A673 (cell line): Measurements from ENCODE around the gene ARV1. TPM values are rescaled to one million over a fixed set of nuclear protein-coding genes. Genes with fewer than 3 reads are reported as not detected.
"Not testable (repeated sequence)": the region's sequence is repeated elsewhere in the genome, so short reads cannot be mapped to it uniquely, and the experiment has no call there.

ENCODE experiments used
- BruUV-seq: library from RNA; stranded (reverse); fragments of 400-500 nt; replicated peaks from 2 replicates; lab custom pipeline; 2021; lab: Mats Ljungman, UMichigan
- CTCF ChIA-PET: fragments of 300-600 bp; sonication (Branson Sonifier 250); formaldehyde crosslinking; loops from one replicate; lab custom pipeline; 2022; ENCODE audit warnings: antibody characterized with exemption; lab: Charles Lee
- POLR2A ChIA-PET: fragments of 300-600 bp; sonication (Branson Sonifier 250); formaldehyde crosslinking; loops from one replicate; lab custom pipeline; 2022; ENCODE audit warnings: antibody characterized with exemption; ENCODE audit not compliant: low non-redundant PET; lab: Charles Lee
- DNase-seq: peaks from one replicate; pipeline ENCODE4 v3.0.0-alpha.2; 2015; ENCODE audit warnings: low spot score
- H3K27ac ChIP-seq: fragments of 200-600 bp; sonication (generic); 2 replicates; pipeline ENCODE4 v1.5.1; 2016; ENCODE audit warnings: mixed run types, low read depth, mild to moderate bottlenecking, mixed read lengths, antibody characterized with exemption, low read length; ENCODE audit not compliant: poor library complexity, severe bottlenecking
- H3K27me3 ChIP-seq: fragments of 200-600 bp; sonication (generic); replicated peaks from 2 replicates; pipeline ENCODE4 v1.6.1; 2017; ENCODE audit warnings: mixed run types, low read depth, mild to moderate bottlenecking, mixed read lengths, antibody characterized with exemption, low read length; ENCODE audit not compliant: insufficient read depth, poor library complexity
- H3K36me3 ChIP-seq: fragments of 200-600 bp; sonication (generic); 2 replicates; pipeline ENCODE4 v1.6.1; 2016; ENCODE audit warnings: mixed run types, mild to moderate bottlenecking, mixed read lengths, antibody characterized with exemption, low read length; ENCODE audit not compliant: insufficient read depth, poor library complexity, severe bottlenecking
- H3K4me1 ChIP-seq: fragments of 200-600 bp; sonication (generic); 2 replicates; pipeline ENCODE4 v1.6.1; 2017; ENCODE audit warnings: mixed run types, mild to moderate bottlenecking, mixed read lengths, antibody characterized with exemption, low read length; ENCODE audit not compliant: insufficient read depth, poor library complexity, severe bottlenecking
- H3K4me3 ChIP-seq: fragments of 200-600 bp; sonication (generic); 2 replicates; pipeline ENCODE4 v1.5.1; 2016; ENCODE audit warnings: low read depth, mixed run types, mild to moderate bottlenecking, mixed read lengths, low read length; ENCODE audit not compliant: poor library complexity, severe bottlenecking
- H3K9me3 ChIP-seq: fragments of 200-600 bp; sonication (generic); 2 replicates; pipeline ENCODE4 v1.6.1; 2016; ENCODE audit warnings: mixed run types, low read depth, mild to moderate bottlenecking, mixed read lengths, antibody characterized with exemption, low read length; ENCODE audit not compliant: poor library complexity, severe bottlenecking
- CTCF ChIP-seq: fragments of 300-800, 200-600 bp; sonication (generic); conservative IDR thresholded peaks from 2 replicates; pipeline ENCODE4 v1.5.1; 2017; ENCODE audit warnings: low read depth, mild to moderate bottlenecking, antibody characterized with exemption, low read length, moderate library complexity, mixed read lengths
- EZH2 ChIP-seq: fragments of 200-600 bp; sonication (generic); IDR thresholded peaks from 2 replicates; pipeline ENCODE4 v1.6.1; 2017; ENCODE audit warnings: borderline replicate concordance, low read depth, mild to moderate bottlenecking, mixed read lengths, antibody characterized with exemption, low read length; ENCODE audit not compliant: poor library complexity, severe bottlenecking
- intact Hi-C: fragments of 100-400 bp; cut with micrococcal nuclease; formaldehyde crosslinking; loops from one replicate; pipeline ENCODE4 v1.10.0; 2022; ENCODE audit not compliant: unreplicated experiment
- total RNA-seq: library from RNA; stranded (reverse); gene quantifications from 2 replicates; pipeline ENCODE4 v1.2.3, GENCODE V29; 2021

The ARV1 gene
- total RNA-seq, 1 experiment from 2014 or later, result 27.3 TPM

DNA sequence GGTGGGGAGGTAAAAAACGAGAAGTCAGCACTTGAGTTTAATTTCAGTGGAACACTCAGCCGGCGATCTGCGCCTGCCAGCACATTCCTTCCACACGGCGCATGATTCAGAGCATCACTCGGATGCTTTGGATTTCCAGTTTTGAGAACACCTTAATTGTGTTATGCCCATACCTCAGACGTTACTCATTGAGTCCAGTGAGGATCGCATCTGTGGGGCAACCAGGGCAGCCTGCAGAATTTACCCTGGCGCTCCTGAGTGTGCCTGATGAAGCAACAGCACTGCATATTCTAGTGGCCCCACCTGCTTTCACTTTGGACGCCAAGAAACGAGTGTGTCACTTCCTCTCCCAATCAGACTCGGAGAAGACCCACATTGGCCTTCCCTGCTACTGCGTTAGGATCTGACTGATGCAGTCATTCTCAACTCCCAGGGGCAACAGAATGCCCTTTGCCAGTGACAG lies 41.3 kb downstream of the ARV1 start:
- no peak for TF ChIP-seq CTCF
- no peak for TF ChIP-seq EZH2
- no peaks in the 10 kb centered on the region for H3K9me3 ChIP-seq
- no TSS peak for BruUV-seq
- CTCF ChIA-PET, result no interaction called here
- H3K27ac ChIP-seq, result no peak overlapping the region
- intact Hi-C loops, result no loop called here
- peaks cover 6% of the 10 kb centered on the region for H3K4me1 ChIP-seq
- H3K27me3 ChIP-seq, result no peaks in the 10 kb centered on the region
- POLR2A ChIA-PET, result no interaction called here
- H3K36me3 ChIP-seq, result no peaks in the 10 kb centered on the region
- H3K4me3 ChIP-seq, result no peak overlapping the region
- no peak for DNase-seq

- Histone ChIP-seq H3K27me3 (no peaks in the 10 kb centered on the region), H3K27ac (no peak overlapping the region), H3K9me3 (no peaks in the 10 kb centered on the region), H3K4me3 (no peak overlapping the region), H3K4me1 (peaks cover 6% of the 10 kb centered on the region), H3K36me3 (no peaks in the 10 kb centered on the region)
- peak; percentile 17 for DNase-seq
- no TSS peak for BruUV-seq
- ChIA-PET POLR2A (no interaction called here), CTCF (no interaction called here)
- no peak for TF ChIP-seq EZH2
- no peak for TF ChIP-seq CTCF
- intact Hi-C loops, result no loop called here
Measured at GRCh38 chr1:231020816-231021215, 41.9 kb downstream of the ARV1 start.

DNA sequence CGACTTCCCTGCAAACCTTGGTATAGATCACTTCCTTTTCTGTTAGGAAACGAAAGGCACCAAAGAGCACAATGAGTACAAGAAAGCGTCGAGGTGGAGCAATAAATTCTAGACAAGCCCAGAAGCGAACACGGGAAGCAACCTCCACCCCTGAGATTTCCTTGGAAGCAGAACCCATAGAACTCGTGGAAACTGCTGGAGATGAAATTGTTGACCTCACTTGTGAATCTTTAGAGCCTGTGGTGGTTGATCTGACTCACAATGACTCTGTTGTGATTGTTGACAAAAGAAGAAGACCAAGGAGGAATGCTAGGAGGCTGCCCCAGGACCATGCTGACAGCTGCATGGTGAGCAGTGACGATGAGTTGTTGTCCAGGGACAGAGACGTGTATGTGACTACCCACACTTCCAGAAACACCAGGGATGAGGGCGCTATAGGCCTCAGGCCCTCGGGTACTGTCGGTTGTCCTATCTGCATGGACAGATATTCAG lies 42.7 kb downstream of the ARV1 start:
- Histone ChIP-seq H3K4me3 (no peak overlapping the region), H3K9me3 (no peaks in the 10 kb centered on the region), H3K4me1 (peaks cover 6% of the 10 kb centered on the region), H3K27ac (no peak overlapping the region), H3K36me3 (no peaks in the 10 kb centered on the region), H3K27me3 (no peaks in the 10 kb centered on the region)
- TF ChIP-seq CTCF (no peak), EZH2 (no peak)
- intact Hi-C loops, result no loop called here
- no TSS peak for BruUV-seq
- POLR2A ChIA-PET, result no interaction called here
- CTCF ChIA-PET, result no interaction called here
- DNase-seq, result no peak

DNA sequence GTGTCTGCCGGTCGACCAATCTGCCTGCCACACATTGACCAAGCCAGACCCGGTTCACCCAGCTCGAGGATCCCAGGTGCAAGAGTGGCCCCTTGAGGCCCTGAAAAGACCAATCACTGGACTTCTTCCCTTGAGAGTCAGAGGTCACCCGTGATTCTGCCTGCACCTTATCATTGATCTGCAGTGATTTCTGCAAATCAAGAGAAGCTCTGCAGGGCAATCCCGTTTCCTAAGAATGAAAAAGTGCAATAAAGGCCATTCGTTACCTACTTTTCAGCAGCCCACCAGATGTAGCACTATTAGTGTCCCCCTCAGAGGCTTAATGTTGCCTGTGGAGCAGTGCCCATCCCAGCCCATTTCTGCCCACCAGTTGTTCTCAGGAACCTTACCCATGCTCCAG lies 43.6 kb downstream of the ARV1 start:
- H3K36me3 ChIP-seq, H3K4me3 ChIP-seq, DNase-seq, H3K27ac ChIP-seq, POLR2A ChIA-PET, H3K4me1 ChIP-seq, H3K27me3 ChIP-seq, BruUV-seq, intact Hi-C loops, CTCF ChIA-PET, H3K9me3 ChIP-seq: not testable (repeated sequence)
